Measurements from ENCODE around the gene CEP295NL. TPM values are rescaled to one million over a fixed set of nuclear protein-coding genes. Genes with fewer than 3 reads are reported as not detected.
A peak's percentile ranks its signal among the peaks of the same experiment; 100 is the strongest.
"Not testable (repeated sequence)": the region's sequence is repeated elsewhere in the genome, so short reads cannot be mapped to it uniquely, and the experiment has no call there.

The CEP295NL gene
- total RNA-seq, 1 donor from 2014 or later = 7.9 TPM

DNA sequence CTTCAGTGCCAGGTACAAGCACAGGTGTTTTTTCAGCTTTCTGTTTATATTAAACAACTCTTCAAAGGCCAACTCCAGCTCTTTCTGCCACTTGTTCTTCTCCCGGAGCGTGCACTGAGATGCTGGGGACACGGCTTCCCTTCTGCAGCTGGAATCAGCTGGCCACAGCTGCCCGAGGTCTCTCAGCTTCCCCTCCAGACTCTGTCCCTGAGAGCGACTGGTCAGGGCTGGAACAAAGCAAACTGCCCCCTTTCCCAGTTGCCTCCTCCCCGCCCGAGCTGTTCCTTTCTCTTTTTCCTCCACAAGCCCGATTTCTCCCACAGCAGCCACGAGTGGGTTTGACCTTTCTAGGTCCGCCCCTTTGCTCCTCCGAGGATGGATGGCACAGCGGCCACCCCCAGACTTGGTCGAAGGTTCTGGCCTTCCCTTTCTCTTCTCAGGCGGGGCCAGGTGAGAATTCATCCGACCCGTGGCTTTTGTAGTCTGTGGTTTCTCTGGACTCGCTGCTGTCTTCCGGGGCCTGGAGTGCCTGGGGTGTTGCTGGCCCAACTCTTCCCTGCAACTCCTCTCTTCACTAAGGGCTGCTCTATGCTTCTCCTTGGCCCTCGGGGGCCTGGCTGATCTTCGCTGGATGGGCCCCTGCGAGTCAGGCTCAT lies 11.5 kb downstream of the CEP295NL start:
- peak overlapping the region; percentile 37 for H3K27ac ChIP-seq

DNA sequence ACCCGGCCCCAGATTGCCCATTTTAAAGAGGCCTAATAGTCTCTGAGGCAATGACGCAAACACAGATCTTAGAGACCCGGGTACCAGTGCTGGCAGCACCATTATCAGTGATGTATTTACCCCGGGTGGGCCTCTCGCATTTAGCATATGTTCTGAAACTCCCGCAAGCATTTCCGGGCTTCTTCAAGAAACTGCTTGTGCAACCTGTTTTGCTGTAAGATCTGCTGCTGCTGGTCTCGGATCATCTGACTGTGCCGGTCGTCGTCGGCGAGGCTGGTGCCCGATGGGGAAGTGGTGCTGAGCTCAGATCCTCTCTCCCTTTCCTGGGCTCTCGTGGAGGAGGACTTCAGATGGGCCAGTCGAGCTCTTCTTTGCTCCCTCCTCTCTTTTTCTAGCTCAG lies 12.5 kb downstream of the CEP295NL start:
- H3K27me3 ChIP-seq = no peaks in the 10 kb centered on the region
- no peaks in the 10 kb centered on the region for H3K9me3 ChIP-seq
- no peaks in the 10 kb centered on the region for H3K36me3 ChIP-seq
- no peak for DNase-seq (ENCODE audit: extremely low spot score in 2 of 2)
- peak overlapping the region; percentile 37 for H3K27ac ChIP-seq
- H3K4me3 ChIP-seq = no peak overlapping the region
- peaks cover 69% of the 10 kb centered on the region for H3K4me1 ChIP-seq
- intact Hi-C loops (cut with DNase I) = no loop called here
- TF ChIP-seq POLR2A (IDR thresholded peaks at IDR 0.05) (no peak), POLR2AphosphoS5 (IDR thresholded peaks at IDR 0.05; ENCODE audit: insufficient read depth in 1 of 2, low read depth in 1 of 2) (no peak)
- TF ChIP-seq, protein P1, sequence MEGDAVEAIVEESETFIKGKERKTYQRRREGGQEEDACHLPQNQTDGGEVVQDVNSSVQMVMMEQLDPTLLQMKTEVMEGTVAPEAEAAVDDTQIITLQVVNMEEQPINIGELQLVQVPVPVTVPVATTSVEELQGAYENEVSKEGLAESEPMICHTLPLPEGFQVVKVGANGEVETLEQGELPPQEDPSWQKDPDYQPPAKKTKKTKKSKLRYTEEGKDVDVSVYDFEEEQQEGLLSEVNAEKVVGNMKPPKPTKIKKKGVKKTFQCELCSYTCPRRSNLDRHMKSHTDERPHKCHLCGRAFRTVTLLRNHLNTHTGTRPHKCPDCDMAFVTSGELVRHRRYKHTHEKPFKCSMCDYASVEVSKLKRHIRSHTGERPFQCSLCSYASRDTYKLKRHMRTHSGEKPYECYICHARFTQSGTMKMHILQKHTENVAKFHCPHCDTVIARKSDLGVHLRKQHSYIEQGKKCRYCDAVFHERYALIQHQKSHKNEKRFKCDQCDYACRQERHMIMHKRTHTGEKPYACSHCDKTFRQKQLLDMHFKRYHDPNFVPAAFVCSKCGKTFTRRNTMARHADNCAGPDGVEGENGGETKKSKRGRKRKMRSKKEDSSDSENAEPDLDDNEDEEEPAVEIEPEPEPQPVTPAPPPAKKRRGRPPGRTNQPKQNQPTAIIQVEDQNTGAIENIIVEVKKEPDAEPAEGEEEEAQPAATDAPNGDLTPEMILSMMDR (IDR thresholded peaks at IDR 0.05) = no peak

More for the DNA sequence above, 11.5 kb downstream of the CEP295NL start:
- no peak for TF ChIP-seq POLR2AphosphoS5 (IDR thresholded peaks at IDR 0.05; ENCODE audit: insufficient read depth in 1 of 2, low read depth in 1 of 2)
- no peak for TF ChIP-seq POLR2A (IDR thresholded peaks at IDR 0.05)
- TF ChIP-seq, protein P1 (IDR thresholded peaks at IDR 0.05) = no peak
- Histone ChIP-seq H3K27me3 (no peaks in the 10 kb centered on the region), H3K4me1 (peaks cover 74% of the 10 kb centered on the region), H3K9me3 (no peaks in the 10 kb centered on the region), H3K36me3 (no peaks in the 10 kb centered on the region), H3K4me3 (no peak overlapping the region)
- intact Hi-C loops (cut with DNase I) = no loop called here
- DNase-seq (ENCODE audit: extremely low spot score in 2 of 2) = no peak

DNA sequence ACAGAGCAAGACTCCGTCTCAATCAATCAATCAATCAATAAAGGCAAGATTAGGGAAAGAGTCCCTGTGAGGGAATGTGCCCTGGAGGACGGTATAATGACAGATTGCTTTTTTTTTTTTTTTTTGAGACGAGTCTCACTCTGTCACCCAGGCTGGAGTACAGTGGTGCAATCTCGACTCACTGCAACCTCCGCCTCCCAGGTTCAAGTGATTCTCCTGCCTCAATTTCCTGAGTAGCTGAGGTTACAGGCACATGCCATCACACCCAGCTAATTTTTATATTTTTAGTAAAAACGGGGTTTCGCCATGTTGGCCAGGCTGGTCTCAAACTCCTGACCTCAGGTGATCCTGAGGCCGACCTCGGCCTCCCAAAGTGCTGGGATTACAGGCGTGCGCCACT lies 12.9 kb downstream of the CEP295NL start:
- H3K27me3 ChIP-seq; H3K9me3 ChIP-seq; DNase-seq (ENCODE audit: extremely low spot score in 2 of 2); H3K4me3 ChIP-seq; H3K36me3 ChIP-seq; intact Hi-C loops (cut with DNase I): not testable (repeated sequence)
- H3K27ac ChIP-seq = peak overlapping the region; percentile 37
- H3K4me1 ChIP-seq = peaks cover 70% of the 10 kb centered on the region

DNA sequence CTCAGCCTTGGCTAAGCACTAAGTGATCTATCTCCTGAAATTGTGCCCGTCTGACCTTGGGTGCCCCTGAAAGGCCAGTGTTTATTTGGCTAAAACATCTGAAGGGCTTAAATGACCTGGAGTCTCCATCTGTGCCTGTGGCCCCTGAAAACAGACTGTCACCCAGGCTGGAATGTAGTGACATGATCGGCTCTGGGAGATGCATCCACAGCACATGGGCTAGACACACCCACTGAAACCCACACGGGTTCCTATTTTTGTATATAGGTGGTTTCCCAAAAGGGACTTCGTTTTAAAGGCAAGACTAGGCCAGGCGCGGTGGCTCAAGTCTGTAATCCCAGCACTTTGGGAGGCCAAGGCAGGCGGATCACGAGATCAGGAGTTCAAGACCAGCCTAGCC lies 13.5 kb downstream of the CEP295NL start:
- intact Hi-C loops (cut with DNase I) = no loop called here
- Histone ChIP-seq H3K4me3 (no peak overlapping the region), H3K36me3 (no peaks in the 10 kb centered on the region), H3K4me1 (peaks cover 71% of the 10 kb centered on the region), H3K27ac (peak overlapping the region; percentile 37), H3K27me3 (no peaks in the 10 kb centered on the region), H3K9me3 (no peaks in the 10 kb centered on the region)
- no peak for DNase-seq (ENCODE audit: extremely low spot score in 2 of 2)
- TF ChIP-seq, protein P1 (IDR thresholded peaks at IDR 0.05) = no peak
- TF ChIP-seq POLR2AphosphoS5 (IDR thresholded peaks at IDR 0.05; ENCODE audit: insufficient read depth in 1 of 2, low read depth in 1 of 2) (no peak), POLR2A (IDR thresholded peaks at IDR 0.05) (no peak)

DNA sequence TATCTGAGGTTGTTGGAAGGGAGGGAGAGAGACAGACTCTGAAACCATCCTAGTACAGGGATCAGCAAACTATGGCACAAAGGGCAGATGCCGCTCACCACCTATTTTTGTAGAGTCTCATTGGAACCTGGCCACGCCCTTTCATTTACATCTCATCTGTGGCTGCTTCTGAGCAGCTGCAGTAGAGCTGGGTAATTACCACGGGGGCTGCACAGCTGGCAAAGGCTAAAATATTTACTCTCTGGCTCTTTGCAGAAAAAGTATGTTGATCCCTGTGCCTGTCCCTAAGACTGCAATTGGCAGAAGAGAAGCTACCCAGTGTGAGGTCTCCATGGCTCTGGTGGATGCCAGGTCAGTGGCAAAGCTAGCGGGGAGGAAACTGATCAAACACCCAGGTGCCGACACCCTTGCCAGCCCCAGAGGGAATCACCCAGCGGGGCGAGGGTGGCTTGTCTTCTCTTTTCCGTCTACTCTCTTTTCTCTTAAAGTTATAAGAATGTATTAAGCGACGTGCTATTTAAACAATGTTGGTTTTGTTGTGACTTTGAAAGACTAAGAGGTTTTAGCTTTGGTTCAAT lies 14.0 kb downstream of the CEP295NL start:
- Histone ChIP-seq H3K27ac (peak overlapping the region; percentile 37), H3K27me3 (no peaks in the 10 kb centered on the region), H3K4me1 (peaks cover 72% of the 10 kb centered on the region), H3K4me3 (no peak overlapping the region), H3K9me3 (no peaks in the 10 kb centered on the region), H3K36me3 (no peaks in the 10 kb centered on the region)
- no peak for DNase-seq (ENCODE audit: extremely low spot score in 2 of 2)
- TF ChIP-seq POLR2AphosphoS5 (IDR thresholded peaks at IDR 0.05; ENCODE audit: insufficient read depth in 1 of 2, low read depth in 1 of 2) = no peak
- TF ChIP-seq, protein P1 (IDR thresholded peaks at IDR 0.05) = no peak
- TF ChIP-seq POLR2A (IDR thresholded peaks at IDR 0.05) = no peak
- intact Hi-C loops (cut with DNase I) = no loop called here

All from vagina (tissue), 2 donors.